HG03066 (cell line): ENCODE data around the gene ZNF213.

ENCODE experiments used
- ATAC-seq: cut with Tn5 transposase; IDR thresholded peaks from one replicate; pipeline ENCODE4 v1.9.1; 2021; ENCODE audit warnings: low read depth; ENCODE audit not compliant: unreplicated experiment

ZNF213 gene

GRCh38 chr16:3188675-3188924 is 53.8 kb downstream of the ZNF213 start:
- ATAC-seq: no peak

GRCh38 chr16:3188925-3189825 is 54.3 kb downstream of the ZNF213 start:
- ATAC-seq: no peak

- ATAC-seq: no peak
Measured at GRCh38 chr16:3189869-3190268, 55.0 kb downstream of the ZNF213 start.

GRCh38 chr16:3190949-3191353 is 56.1 kb downstream of the ZNF213 start:
- no peak for ATAC-seq
